GM18867 (cell line): ENCODE results near the gene ARHGEF40.
"Not testable (repeated sequence)": the region's sequence is repeated elsewhere in the genome, so short reads cannot be mapped to it uniquely, and the experiment has no call there.

Experiments used
- ATAC-seq: cut with Tn5 transposase; IDR thresholded peaks from one replicate; pipeline ENCODE4 v1.9.1; 2021; ENCODE audit warnings: mild to moderate bottlenecking, moderate library complexity; ENCODE audit not compliant: unreplicated experiment

The ARHGEF40 gene

GRCh38 chr14:21039585-21040369 lies 30.3 kb upstream of the ARHGEF40 start:
- ATAC-seq, result peak; percentile 44

- ATAC-seq, result no peak
Observed at GRCh38 chr14:21040370-21040925, 29.7 kb upstream of the ARHGEF40 start.

- ATAC-seq, result not testable (repeated sequence)
Observed at GRCh38 chr14:21040941-21041340, 29.2 kb upstream of the ARHGEF40 start.

- no peak for ATAC-seq
Observed at GRCh38 chr14:21041676-21042433, 28.2 kb upstream of the ARHGEF40 start, which contains the start of gene RNASE7. Gene RNASE7, plus strand, starts transcription at chr14:21042362. Its CDS starts 631 bp downstream, at chr14:21042993.

- ATAC-seq, result no peak
Observed at GRCh38 chr14:21042918-21043317, 27.2 kb upstream of the ARHGEF40 start.

GRCh38 chr14:21043387-21043973 lies 26.6 kb upstream of the ARHGEF40 start:
- no peak for ATAC-seq

GRCh38 chr14:21043974-21044618 lies 26.0 kb upstream of the ARHGEF40 start:
- no peak for ATAC-seq

- ATAC-seq, result no peak
Observed at GRCh38 chr14:21047378-21047781, 22.7 kb upstream of the ARHGEF40 start.

- ATAC-seq, result no peak
Observed at GRCh38 chr14:21048638-21049037, 21.5 kb upstream of the ARHGEF40 start.

GRCh38 chr14:21049271-21049673 lies 20.8 kb upstream of the ARHGEF40 start:
- no peak for ATAC-seq

GRCh38 chr14:21050597-21050996 lies 19.5 kb upstream of the ARHGEF40 start:
- ATAC-seq, result no peak

GRCh38 chr14:21053184-21054122 lies 16.7 kb upstream of the ARHGEF40 start:
- no peak for ATAC-seq

- no peak for ATAC-seq
Observed at GRCh38 chr14:21054123-21054767, 15.9 kb upstream of the ARHGEF40 start.

- no peak for ATAC-seq
Observed at GRCh38 chr14:21054768-21055145, 15.3 kb upstream of the ARHGEF40 start.

- ATAC-seq, result no peak
Observed at GRCh38 chr14:21055432-21056117, 14.5 kb upstream of the ARHGEF40 start.

- ATAC-seq, result no peak
Observed at GRCh38 chr14:21056520-21057163, 13.5 kb upstream of the ARHGEF40 start.

GRCh38 chr14:21057803-21058675 lies 12.1 kb upstream of the ARHGEF40 start, which contains the start of gene RNASE8:
Gene RNASE8, plus strand, starts transcription at chr14:21057822. Its CDS starts 71 bp downstream, at chr14:21057893.
- ATAC-seq, result no peak
